GM21825 (cell line): ENCODE data around the gene L3MBTL4.
"Not testable (repeated sequence)": the region's sequence is repeated elsewhere in the genome, so short reads cannot be mapped to it uniquely, and the experiment has no call there.

Experiments used
- ATAC-seq: cut with Tn5 transposase; IDR thresholded peaks from one replicate; pipeline ENCODE4 v1.9.1; 2021; ENCODE audit warnings: mild to moderate bottlenecking, moderate library complexity; ENCODE audit not compliant: unreplicated experiment

Gene L3MBTL4

GRCh38 chr18:6315517-6316331, 99.0 kb downstream of the L3MBTL4 start:
- no peak for ATAC-seq

- ATAC-seq, result no peak
Measured at GRCh38 chr18:6313415-6313814, 101.3 kb downstream of the L3MBTL4 start.

- no peak for ATAC-seq
Measured at GRCh38 chr18:6311456-6312215, 103.1 kb downstream of the L3MBTL4 start.

GRCh38 chr18:6310714-6311113, 104.0 kb downstream of the L3MBTL4 start:
- ATAC-seq, result no peak

- ATAC-seq, result no peak
Measured at GRCh38 chr18:6297875-6298274, 116.8 kb downstream of the L3MBTL4 start.

- ATAC-seq, result no peak
Measured at GRCh38 chr18:6294148-6294784, 120.4 kb downstream of the L3MBTL4 start.

- ATAC-seq, result no peak
Measured at GRCh38 chr18:6289843-6290242, 124.9 kb downstream of the L3MBTL4 start.

- ATAC-seq, result no peak
Measured at GRCh38 chr18:6286585-6286984, 128.1 kb downstream of the L3MBTL4 start.

GRCh38 chr18:6284761-6285160, 129.9 kb downstream of the L3MBTL4 start:
- ATAC-seq, result no peak

- ATAC-seq, result no peak
Measured at GRCh38 chr18:6284300-6284699, 130.4 kb downstream of the L3MBTL4 start.

GRCh38 chr18:6281874-6282273, 132.8 kb downstream of the L3MBTL4 start:
- no peak for ATAC-seq

GRCh38 chr18:6280211-6280743, 134.4 kb downstream of the L3MBTL4 start:
- no peak for ATAC-seq

- no peak for ATAC-seq
Measured at GRCh38 chr18:6279308-6279707, 135.4 kb downstream of the L3MBTL4 start.

- no peak for ATAC-seq
Measured at GRCh38 chr18:6273423-6273822, 141.3 kb downstream of the L3MBTL4 start.

- ATAC-seq, result not testable (repeated sequence)
Measured at GRCh38 chr18:6272144-6272543, 142.6 kb downstream of the L3MBTL4 start.

- ATAC-seq, result no peak
Measured at GRCh38 chr18:6271585-6271984, 143.1 kb downstream of the L3MBTL4 start.

- ATAC-seq, result peak; percentile 76
Measured at GRCh38 chr18:6270771-6271216, 143.9 kb downstream of the L3MBTL4 start.

GRCh38 chr18:6269660-6270332, 144.9 kb downstream of the L3MBTL4 start:
- no peak for ATAC-seq

- ATAC-seq, result no peak
Measured at GRCh38 chr18:6266212-6266611, 148.5 kb downstream of the L3MBTL4 start.

- ATAC-seq, result no peak
Measured at GRCh38 chr18:6261938-6262337, 152.8 kb downstream of the L3MBTL4 start.

GRCh38 chr18:6259324-6259723, 155.4 kb downstream of the L3MBTL4 start:
- ATAC-seq, result not testable (repeated sequence)
